NB4 (cell line): ENCODE measurements around the gene MCM6.

ENCODE experiments used
- CTCF ChIP-seq: IDR thresholded peaks from one replicate; pipeline ENCODE4 v1.5.1; 2012; ENCODE audit warnings: low read depth, low read length
- MAX ChIP-seq: IDR thresholded peaks from 2 replicates; pipeline ENCODE4 v1.6.1; 2011; ENCODE audit warnings: low read depth, low read length
- POLR2A ChIP-seq: IDR thresholded peaks from 2 replicates; pipeline ENCODE4 v1.6.1; 2011; ENCODE audit warnings: mild to moderate bottlenecking; ENCODE audit not compliant: insufficient read length; ENCODE audit errors: extremely low read depth

GRCh38 chr2:135851858-135852257 is 24.4 kb downstream of the MCM6 start:
- no peak for TF ChIP-seq CTCF
- no peak for TF ChIP-seq POLR2A
- TF ChIP-seq MAX = no peak
